GM21515 (cell line): ENCODE results near the gene RTN4R.

Experiments
- ATAC-seq: cut with Tn5 transposase; IDR thresholded peaks from one replicate; pipeline ENCODE4 v1.9.1; 2021; ENCODE audit not compliant: unreplicated experiment

The RTN4R gene

DNA sequence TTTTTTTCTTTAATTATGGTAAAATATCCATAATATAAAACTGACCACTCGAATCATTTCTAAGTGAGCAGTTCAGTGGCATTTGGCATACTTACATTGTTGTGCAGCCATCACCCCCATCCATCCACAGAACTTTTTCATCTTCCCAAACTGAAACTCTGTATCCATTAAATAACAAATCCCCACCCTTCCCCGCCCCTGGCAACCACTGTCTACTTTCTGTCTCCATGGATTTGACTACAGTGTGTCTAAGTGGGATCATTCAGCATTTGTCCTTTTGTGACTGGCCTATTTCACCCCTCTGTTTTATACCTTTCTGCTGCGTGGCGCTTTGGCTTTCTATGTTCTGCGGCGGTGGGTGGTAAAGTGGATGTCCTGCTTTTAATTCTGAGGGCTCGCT lies 49.1 kb downstream of the RTN4R start:
- no peak for ATAC-seq

- ATAC-seq = no peak
Observed at GRCh38 chr22:20218326-20218872, 49.7 kb downstream of the RTN4R start.

GRCh38 chr22:20217563-20217962 lies 50.6 kb downstream of the RTN4R start:
- ATAC-seq = no peak

DNA sequence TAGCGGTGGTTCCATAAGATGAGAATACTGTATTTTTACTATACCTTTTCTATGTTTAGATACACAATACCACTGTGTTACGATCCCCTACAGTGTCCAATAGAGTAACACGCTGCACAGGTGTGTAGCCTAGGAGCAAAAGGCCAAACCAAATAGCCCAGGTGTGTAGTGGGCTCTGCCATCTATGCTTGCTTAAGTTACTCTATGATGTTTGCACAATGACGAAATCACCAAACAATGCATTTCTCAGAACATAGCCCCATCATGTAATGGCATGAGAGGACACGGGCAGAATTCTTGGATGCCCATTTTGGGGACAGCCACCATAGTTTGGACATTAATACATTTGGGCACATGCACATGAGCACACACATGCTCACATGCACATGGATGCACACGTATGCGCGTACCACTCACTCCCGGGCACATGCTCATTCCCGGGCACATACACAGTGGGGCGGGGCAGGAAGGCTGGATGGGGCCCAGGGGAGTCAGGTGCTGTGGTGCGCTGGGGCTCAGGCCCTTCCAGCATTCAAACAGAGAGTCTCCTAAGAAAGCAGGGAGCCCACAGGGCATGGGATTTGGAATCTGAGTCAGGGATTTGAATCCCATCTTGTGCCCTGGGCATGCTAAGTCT lies 51.1 kb downstream of the RTN4R start:
- ATAC-seq = no peak

DNA sequence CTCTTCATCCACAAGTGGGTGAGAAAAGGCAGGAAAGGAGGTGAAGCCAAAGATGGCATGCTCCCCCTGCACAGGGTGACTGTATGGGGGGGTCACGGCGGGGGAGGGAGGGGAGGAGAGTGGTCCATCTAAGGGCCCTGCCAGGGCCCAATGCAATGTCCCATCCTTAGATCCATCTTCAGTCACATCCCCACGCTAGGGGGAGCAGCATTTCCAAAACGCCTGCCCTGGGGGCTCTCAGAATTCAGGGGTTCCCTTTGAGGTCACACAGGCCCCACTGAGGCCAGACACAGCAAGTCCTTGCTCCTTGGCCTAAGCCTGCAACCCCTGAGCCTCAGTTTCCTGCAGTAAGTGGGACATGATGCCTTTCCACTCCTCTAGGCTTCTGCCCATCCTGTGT lies 52.4 kb downstream of the RTN4R start:
- ATAC-seq = no peak

- ATAC-seq = no peak
Observed at GRCh38 chr22:20214853-20215252, 53.3 kb downstream of the RTN4R start.

DNA sequence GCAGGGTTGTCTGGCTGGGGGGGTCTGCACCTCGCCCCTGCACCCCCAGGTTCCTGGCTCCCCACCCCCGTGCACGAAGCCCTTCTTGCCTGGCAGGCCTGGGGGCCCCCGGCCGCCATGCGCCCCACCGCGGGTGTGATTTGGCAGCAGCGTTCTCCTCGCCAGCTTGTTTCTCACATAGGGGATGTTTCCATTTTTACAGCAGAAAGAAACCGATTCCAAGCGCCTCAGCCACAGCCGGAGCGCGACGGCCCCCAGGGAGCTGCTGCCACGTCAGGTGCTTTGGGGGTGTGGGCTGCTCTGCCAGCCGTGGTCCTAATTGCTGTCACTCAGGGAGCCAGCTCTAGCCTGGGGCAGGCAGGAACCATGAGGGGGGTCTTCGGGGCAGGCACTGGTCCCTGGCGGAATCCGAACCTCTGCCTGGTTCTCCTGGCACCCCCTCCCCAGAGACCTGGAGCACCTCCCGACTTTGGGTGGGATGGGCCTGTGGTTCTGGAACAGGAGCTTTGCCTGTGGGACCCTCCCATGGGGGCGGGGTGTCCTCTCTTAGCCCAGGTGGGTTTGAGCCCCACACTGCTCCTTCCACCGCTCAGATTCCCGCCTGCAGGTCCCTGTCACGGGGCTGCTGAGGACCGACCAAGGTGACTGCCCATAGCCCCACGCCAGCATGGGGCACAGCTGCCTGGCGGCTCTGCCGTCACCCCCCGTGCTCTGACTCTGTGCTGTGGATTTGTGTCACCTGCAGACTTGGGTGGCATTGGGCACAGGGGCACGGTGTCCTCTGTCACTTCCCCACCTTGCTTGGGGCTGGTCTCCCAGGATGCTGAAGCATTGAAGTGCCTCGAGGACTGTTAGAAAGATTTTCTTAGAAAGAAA lies 54.0 kb downstream of the RTN4R start:
- ATAC-seq = no peak

DNA sequence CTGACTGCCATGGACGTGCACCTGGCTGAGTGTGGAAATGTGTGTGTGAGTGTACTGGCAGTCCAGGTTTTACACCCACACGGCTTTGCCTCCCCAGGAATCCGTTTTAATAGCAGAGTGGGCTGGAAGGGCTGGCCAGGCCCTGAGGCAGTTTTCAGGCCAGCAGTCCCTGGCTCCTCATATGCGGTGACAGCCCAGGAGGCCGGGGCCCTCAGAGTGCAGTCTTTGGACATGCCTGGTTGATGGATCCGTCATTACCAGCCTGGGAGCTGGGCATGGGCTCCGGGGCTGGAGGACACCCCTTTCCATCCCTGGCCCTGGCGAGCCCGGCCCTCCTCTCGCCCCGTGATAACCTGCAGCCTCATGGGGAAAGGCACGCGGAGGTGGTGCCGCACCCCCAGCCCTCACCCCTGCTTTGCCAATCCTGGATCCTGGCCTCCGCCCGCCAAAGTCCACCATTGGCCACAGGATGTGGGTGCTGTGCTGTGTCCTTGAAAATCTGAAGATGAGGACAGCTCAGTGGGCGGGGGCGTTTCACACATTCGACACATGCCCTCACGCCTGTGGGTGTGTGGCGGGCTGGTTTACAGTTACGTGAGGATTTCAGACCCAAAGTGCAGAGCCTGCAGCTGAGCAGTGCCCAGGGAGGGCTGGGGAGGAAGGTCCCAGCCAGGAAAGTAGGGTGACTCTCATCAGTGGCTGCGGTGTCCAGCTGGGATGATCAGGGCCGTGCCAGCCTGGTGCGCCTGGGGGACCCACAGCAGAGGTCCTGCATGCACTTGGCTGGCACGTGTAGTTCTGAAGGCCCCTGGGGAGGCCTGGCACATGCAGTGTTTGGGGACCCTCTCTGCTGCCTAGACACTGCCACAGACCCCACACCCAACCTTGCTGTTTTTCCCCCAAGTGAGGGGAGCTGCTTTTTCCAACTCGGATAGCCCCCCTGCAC lies 55.1 kb downstream of the RTN4R start:
- ATAC-seq = no peak

- no peak for ATAC-seq
Observed at GRCh38 chr22:20211997-20212753, 55.9 kb downstream of the RTN4R start.

GRCh38 chr22:20211409-20211996 lies 56.6 kb downstream of the RTN4R start:
- no peak for ATAC-seq

DNA sequence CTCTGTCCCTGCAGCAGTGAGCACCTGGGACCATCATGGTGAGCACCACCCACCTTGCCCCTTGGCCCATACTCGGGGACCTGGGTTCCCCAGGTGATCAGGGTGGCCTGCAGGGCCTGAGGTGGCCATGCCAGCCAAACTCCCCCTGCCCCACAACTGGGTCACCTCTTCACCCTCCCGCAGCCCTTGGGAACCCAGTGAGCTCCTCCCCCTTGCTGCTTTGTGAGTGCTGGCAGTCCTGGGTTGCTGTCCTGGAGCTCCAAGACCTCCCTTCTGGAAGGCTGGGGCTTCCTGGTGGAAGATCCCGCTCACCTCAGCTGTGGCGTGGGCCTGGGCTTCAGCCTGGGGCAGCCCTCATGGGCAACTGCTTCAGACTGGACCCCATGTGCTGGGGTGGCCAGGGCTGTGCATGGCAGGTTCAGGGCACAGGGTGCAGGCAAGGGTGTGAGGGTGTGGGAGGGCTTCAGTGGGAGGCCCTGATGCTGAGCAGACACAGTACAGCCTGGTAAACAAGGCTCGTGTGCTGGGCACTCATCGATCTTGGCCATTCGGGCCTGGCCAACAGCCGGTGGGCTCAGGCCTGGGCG lies 57.6 kb downstream of the RTN4R start:
- ATAC-seq = no peak

DNA sequence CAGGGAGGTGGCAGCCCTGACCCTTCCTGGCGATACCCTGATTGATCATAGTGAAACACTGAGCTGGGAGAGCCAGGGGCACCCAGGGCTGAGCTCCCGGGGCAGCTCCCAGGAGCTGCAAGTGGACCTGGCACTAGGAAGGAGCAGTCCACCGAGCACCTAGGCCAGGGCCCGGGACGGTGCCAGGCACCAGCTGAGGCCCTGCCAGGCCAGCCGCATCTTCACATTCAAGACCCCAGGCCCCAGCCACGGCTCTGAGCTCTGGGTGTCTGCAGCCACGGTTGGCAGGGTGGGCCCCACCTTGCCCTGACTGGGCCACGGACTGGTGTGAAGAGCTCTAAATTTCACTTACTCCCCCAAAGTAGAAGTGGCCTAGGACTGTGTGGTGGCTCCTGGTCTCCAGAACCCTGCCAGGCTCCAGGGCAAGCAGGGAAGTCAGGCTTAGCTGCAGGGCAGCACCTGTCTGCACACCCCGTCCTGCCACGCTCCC lies 58.3 kb downstream of the RTN4R start:
- ATAC-seq = no peak

- ATAC-seq = no peak
Observed at GRCh38 chr22:20208713-20209310, 59.3 kb downstream of the RTN4R start.

- ATAC-seq = no peak
Observed at GRCh38 chr22:20207277-20208025, 60.7 kb downstream of the RTN4R start.

- peak; percentile 33 for ATAC-seq
Observed at GRCh38 chr22:20206709-20207215, 61.4 kb downstream of the RTN4R start.

DNA sequence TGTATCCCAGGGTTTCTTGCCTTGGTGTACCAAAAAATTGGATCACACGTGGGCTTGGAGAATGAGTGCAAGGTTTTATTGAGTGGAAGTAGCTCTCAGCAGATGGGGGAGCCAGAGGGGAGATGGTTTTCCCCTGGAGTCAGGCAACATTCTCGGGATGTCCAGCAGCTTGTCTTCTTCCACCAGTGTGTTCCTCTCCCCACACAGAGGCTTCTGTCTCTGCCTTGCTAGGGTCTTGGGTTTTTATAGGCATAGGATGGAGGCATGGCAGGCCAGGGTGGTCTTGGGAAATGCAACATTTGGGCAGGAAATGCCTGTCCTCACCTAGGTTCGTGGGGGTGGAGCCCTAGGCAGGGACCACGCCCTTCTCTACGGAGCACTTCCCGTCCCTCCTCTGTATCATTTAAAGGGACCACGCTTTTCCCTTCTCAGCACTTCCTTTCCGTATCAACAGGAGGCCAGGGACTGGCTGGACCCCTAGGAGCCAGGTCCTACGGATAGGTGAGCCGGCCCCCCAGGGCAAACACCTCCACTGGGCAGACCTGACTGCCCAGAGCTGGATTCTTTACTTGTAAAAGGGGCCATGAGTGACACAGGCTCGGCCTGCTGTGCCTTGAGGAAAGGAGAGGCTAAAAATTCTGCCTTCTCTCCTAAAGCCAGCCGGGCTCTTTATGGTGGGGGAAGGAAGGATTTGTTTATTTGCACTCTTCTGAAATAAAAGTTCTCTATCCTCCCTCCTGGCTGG lies 62.0 kb downstream of the RTN4R start:
- no peak for ATAC-seq

DNA sequence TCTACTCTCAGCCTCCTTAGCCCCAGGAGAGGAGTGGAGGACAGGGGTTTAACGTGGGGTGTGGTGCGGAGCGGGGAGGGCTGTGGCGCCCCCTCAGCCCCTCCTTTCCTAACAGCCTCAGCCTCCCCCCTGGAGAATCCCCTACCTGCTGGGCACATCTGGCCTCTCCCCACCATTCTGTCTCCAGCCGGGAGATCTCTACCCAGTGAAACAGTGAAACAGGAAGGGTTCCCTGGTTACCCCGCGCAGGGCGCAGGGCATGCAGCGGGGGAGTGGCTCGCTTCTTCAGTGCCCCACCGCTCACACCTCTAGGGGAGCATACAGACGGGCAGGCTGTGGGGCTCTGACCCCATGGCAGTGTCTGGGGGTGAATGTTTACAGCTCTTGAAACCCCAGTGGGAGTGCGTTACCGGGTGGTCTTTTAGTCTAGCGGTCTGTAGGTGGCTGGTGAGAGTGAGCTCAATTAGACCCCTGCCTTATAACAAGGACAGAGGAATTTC lies 62.6 kb downstream of the RTN4R start:
- no peak for ATAC-seq
